ENCODE data around the gene BRIP1. TPM values are rescaled to one million over a fixed set of nuclear protein-coding genes. Genes with fewer than 3 reads are reported as not detected.

BRIP1 gene
- total and polyA plus RNA-seq, 2 donors (not counting 1 experiment from before 2014, with no cell fraction given): 4.0 to 8.1 TPM

DNA sequence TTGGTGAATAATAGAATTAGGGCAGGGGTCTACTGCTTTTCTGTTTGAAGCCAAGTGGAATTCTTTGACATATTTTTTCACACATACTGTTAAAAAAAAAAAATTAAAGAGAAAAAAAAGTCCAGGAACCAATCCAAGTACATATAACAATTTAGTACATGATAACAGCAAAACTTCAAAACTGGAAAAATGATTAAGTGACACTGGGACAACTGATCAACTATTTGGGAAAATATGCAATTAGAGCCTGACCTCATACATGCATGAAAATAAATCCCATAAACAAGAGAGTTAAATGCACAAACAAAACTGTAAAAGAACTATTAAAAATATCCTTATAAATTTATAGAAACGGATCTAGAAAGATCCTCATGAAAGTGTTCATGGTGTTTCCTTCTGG is 27.7 kb downstream of the BRIP1 start:
- no peaks in the 10 kb centered on the region for H3K9me3 ChIP-seq (ENCODE audit: control insufficient read depth, insufficient read depth, low read depth, low read length)
- H3K27ac ChIP-seq (ENCODE audit: insufficient read depth, low read length): no peak overlapping the region
- H3K4me2 ChIP-seq (ENCODE audit: extremely low read depth, insufficient read depth, low read length): no peak overlapping the region
- H3K4me1 ChIP-seq (ENCODE audit: control insufficient read depth, extremely low read depth, insufficient read depth, low read length): peaks cover 2% of the 10 kb centered on the region
- DNase-seq (ENCODE audit: low read depth in 2 of 2): no peak
- H3K4me3 ChIP-seq (replicated peaks in 1 of 4; ENCODE audit: control extremely low read depth in 1 of 4, insufficient read depth in 1 of 4, low read depth in 3 of 4, low read length in 4 of 4): no peak overlapping the region
- no peak for TF ChIP-seq EZH2 (IDR thresholded peaks at IDR 0.05; ENCODE audit: low read length, missing control alignments)
- TF ChIP-seq, protein P1, sequence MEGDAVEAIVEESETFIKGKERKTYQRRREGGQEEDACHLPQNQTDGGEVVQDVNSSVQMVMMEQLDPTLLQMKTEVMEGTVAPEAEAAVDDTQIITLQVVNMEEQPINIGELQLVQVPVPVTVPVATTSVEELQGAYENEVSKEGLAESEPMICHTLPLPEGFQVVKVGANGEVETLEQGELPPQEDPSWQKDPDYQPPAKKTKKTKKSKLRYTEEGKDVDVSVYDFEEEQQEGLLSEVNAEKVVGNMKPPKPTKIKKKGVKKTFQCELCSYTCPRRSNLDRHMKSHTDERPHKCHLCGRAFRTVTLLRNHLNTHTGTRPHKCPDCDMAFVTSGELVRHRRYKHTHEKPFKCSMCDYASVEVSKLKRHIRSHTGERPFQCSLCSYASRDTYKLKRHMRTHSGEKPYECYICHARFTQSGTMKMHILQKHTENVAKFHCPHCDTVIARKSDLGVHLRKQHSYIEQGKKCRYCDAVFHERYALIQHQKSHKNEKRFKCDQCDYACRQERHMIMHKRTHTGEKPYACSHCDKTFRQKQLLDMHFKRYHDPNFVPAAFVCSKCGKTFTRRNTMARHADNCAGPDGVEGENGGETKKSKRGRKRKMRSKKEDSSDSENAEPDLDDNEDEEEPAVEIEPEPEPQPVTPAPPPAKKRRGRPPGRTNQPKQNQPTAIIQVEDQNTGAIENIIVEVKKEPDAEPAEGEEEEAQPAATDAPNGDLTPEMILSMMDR (conservative IDR thresholded peaks at IDR 0.05 in 1 of 2, IDR thresholded peaks at IDR 0.05 in 1 of 2; ENCODE audit: low read depth in 1 of 2, low read length in 2 of 2): no peak
- no peaks in the 10 kb centered on the region for H3K36me3 ChIP-seq (ENCODE audit: control insufficient read depth, insufficient read depth, low read length)
- no peaks in the 10 kb centered on the region for H3K27me3 ChIP-seq (ENCODE audit: control insufficient read depth, insufficient read depth, low read length)
- H4K20me1 ChIP-seq (ENCODE audit: control insufficient read depth, extremely low read depth, insufficient read depth, low read length): no peaks in the 10 kb centered on the region
- H3K79me2 ChIP-seq (ENCODE audit: control insufficient read depth, insufficient read depth, low read length): no peaks in the 10 kb centered on the region
- H3K9ac ChIP-seq (ENCODE audit: insufficient read depth, low read length): no peak overlapping the region
- H2AFZ ChIP-seq (ENCODE audit: low read length): no peak overlapping the region

DNA sequence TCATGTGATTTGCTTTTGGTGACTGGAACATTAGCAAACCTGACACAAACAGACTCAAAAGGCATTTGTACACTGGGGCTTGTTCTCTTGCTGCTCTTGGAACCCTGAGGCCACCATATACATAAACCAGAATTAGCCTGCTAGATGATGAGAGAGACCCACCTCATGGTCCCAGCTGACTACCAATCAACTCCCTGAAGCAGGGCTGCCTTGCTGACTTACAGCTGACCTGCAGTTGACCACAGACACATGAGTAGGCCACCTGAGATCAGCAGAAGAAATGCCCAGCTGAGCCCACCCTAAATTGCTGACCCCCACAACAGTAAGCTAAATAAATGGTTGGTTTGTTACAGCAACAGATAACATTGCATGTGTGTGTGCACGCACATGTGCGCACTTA is 28.7 kb downstream of the BRIP1 start:
- Histone ChIP-seq H3K4me3 (replicated peaks in 1 of 4; ENCODE audit: control extremely low read depth in 1 of 4, insufficient read depth in 1 of 4, low read depth in 3 of 4, low read length in 4 of 4) (no peak overlapping the region), H3K9ac (ENCODE audit: insufficient read depth, low read length) (no peak overlapping the region), H3K27ac (ENCODE audit: insufficient read depth, low read length) (no peak overlapping the region), H4K20me1 (ENCODE audit: control insufficient read depth, extremely low read depth, insufficient read depth, low read length) (no peaks in the 10 kb centered on the region), H3K4me2 (ENCODE audit: extremely low read depth, insufficient read depth, low read length) (no peak overlapping the region), H3K79me2 (ENCODE audit: control insufficient read depth, insufficient read depth, low read length) (no peaks in the 10 kb centered on the region), H3K27me3 (ENCODE audit: control insufficient read depth, insufficient read depth, low read length) (no peaks in the 10 kb centered on the region), H3K36me3 (ENCODE audit: control insufficient read depth, insufficient read depth, low read length) (no peaks in the 10 kb centered on the region), H2AFZ (ENCODE audit: low read length) (no peak overlapping the region), H3K9me3 (ENCODE audit: control insufficient read depth, insufficient read depth, low read depth, low read length) (no peaks in the 10 kb centered on the region), H3K4me1 (ENCODE audit: control insufficient read depth, extremely low read depth, insufficient read depth, low read length) (peaks cover 2% of the 10 kb centered on the region)
- DNase-seq (ENCODE audit: low read depth in 2 of 2): no peak
- TF ChIP-seq EZH2 (IDR thresholded peaks at IDR 0.05; ENCODE audit: low read length, missing control alignments): no peak
- TF ChIP-seq, protein P1 (conservative IDR thresholded peaks at IDR 0.05 in 1 of 2, IDR thresholded peaks at IDR 0.05 in 1 of 2; ENCODE audit: low read depth in 1 of 2, low read length in 2 of 2): no peak

DNA sequence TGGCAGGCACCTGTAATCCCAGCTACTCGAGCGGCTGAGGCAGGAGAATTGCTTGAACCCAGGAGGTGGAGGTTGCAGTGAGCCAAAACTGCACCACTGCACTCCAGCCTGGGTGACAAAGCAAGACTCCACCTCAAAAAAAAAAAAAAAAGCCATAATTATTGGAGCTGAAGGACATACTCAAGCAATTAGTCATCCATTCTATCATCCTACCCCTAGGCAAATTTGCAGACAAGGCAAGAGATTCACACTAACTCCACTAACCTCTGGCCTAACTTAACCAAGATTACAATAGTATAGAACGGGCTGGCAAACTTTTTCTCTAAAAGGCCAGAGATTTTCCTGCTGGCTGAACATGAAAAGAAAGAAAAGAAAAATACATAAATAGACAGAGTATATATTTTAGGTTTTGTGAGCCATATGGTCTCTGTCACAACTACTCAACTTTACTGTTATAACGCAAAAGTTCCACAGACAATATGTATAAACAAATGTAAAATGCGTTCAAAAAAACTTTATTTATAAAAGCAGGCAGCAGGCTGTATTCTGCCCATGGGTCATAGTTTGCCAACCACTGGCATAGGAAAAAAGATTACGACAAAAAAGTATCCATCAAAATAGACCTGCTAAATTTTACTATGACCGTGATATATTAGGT is 29.7 kb downstream of the BRIP1 start:
- Histone ChIP-seq H3K9ac (ENCODE audit: insufficient read depth, low read length) (no peak overlapping the region), H3K9me3 (ENCODE audit: control insufficient read depth, insufficient read depth, low read depth, low read length) (no peaks in the 10 kb centered on the region), H3K27me3 (ENCODE audit: control insufficient read depth, insufficient read depth, low read length) (no peaks in the 10 kb centered on the region), H3K36me3 (ENCODE audit: control insufficient read depth, insufficient read depth, low read length) (no peaks in the 10 kb centered on the region), H3K79me2 (ENCODE audit: control insufficient read depth, insufficient read depth, low read length) (no peaks in the 10 kb centered on the region), H3K4me3 (replicated peaks in 1 of 4; ENCODE audit: control extremely low read depth in 1 of 4, insufficient read depth in 1 of 4, low read depth in 3 of 4, low read length in 4 of 4) (no peak overlapping the region), H4K20me1 (ENCODE audit: control insufficient read depth, extremely low read depth, insufficient read depth, low read length) (no peaks in the 10 kb centered on the region), H3K4me1 (ENCODE audit: control insufficient read depth, extremely low read depth, insufficient read depth, low read length) (peaks cover 2% of the 10 kb centered on the region), H2AFZ (ENCODE audit: low read length) (no peak overlapping the region), H3K27ac (ENCODE audit: insufficient read depth, low read length) (no peak overlapping the region), H3K4me2 (ENCODE audit: extremely low read depth, insufficient read depth, low read length) (no peak overlapping the region)
- TF ChIP-seq EZH2 (IDR thresholded peaks at IDR 0.05; ENCODE audit: low read length, missing control alignments): no peak
- TF ChIP-seq, protein P1 (conservative IDR thresholded peaks at IDR 0.05 in 1 of 2, IDR thresholded peaks at IDR 0.05 in 1 of 2; ENCODE audit: low read depth in 1 of 2, low read length in 2 of 2): no peak
- peak; percentile 81 to 82 for DNase-seq (ENCODE audit: low read depth in 2 of 2)
